Body of pancreas (tissue), 4 donors: ENCODE measurements around the gene STX8. TPM values are rescaled to one million over a fixed set of nuclear protein-coding genes. Genes with fewer than 3 reads are reported as not detected.
"Not testable (repeated sequence)": the region's sequence is repeated elsewhere in the genome, so short reads cannot be mapped to it uniquely, and the experiment has no call there.

Source experiments
- ATAC-seq: fragments of 150-250 bp; one replicate; pipeline ENCODE4 v1.9.1; 2016
- DNase-seq, 4 donors: peaks; one replicate each; pipeline ENCODE4 v3.0.0-alpha.2; 2019
- H3K27ac ChIP-seq, 4 donors: fragments of 200-600 bp; sonication (generic); 1 replicate in 3 of 4; 2 replicates in 1 of 4; pipeline versions ENCODE4 v1.5.1 to v1.6.1; 2016 to 2019; ENCODE audit warnings: mild to moderate bottlenecking in 1 of 4, mixed read lengths in 1 of 4, moderate library complexity in 1 of 4
- H3K27me3 ChIP-seq, 2 donors: fragments of 200-600 bp; sonication (generic); one replicate each; pipeline ENCODE4 v1.6.0; 2016; ENCODE audit warnings: mild to moderate bottlenecking in 1 of 2
- H3K36me3 ChIP-seq, 2 donors: fragments of 200-600 bp; sonication (generic); replicated peaks in 1 of 2; 2 replicates each; pipeline ENCODE4 v1.5.1; 2016; ENCODE audit warnings: low read depth in 2 of 2; ENCODE audit not compliant: insufficient read depth in 1 of 2
- H3K4me1 ChIP-seq: fragments of 200-600 bp; sonication (generic); one replicate; pipeline ENCODE4 v1.6.0; 2016
- H3K4me3 ChIP-seq, 2 donors: fragments of 200-600 bp; sonication (generic); 1 replicate in 1 of 2; 2 replicates in 1 of 2; pipeline ENCODE4 v1.5.1; 2016 to 2019
- H3K9me3 ChIP-seq, 3 donors: fragments of 200-600 bp; sonication (generic); 1 replicate in 2 of 3; 2 replicates in 1 of 3; pipeline ENCODE4 v1.5.1; 2016
- CTCF ChIP-seq, 7 experiments: fragments of 450-650 bp in 4 of 7; fragments of 200-600 bp in 3 of 7; sonication (generic) in 3 of 7; IDR thresholded peaks; one replicate each; pipeline ENCODE4 v1.5.1; 2016 to 2019; ENCODE audit warnings: antibody characterized with exemption in 7 of 7
- POLR2A ChIP-seq, 3 donors: fragments of 450-650 bp; IDR thresholded peaks; one replicate each; pipeline ENCODE4 v1.6.1; 2016; ENCODE audit warnings: antibody characterized with exemption in 3 of 3, mild to moderate bottlenecking in 2 of 3
- WGBS, 2 donors: methylation state at CpG; one replicate each; pipeline ENCODE4 v1.1.5; 2017; 5-methylcytosine and 5-hydroxymethylcytosine counted together
- intact Hi-C: fragments of 100-400 bp; cut with DNase I; formaldehyde crosslinking; loops from one replicate; pipeline ENCODE4 v1.15.1; 2023
- total RNA-seq, 2 donors: library from RNA; depleted of rRNA; stranded (reverse); fragments of >200 nt; gene quantifications; one replicate each; pipeline ENCODE4 v1.1.0, GENCODE V29; 2016

STX8 gene
- total RNA-seq, 2 donors from 2014 or later, result 32.2 to 37.6 TPM

DNA sequence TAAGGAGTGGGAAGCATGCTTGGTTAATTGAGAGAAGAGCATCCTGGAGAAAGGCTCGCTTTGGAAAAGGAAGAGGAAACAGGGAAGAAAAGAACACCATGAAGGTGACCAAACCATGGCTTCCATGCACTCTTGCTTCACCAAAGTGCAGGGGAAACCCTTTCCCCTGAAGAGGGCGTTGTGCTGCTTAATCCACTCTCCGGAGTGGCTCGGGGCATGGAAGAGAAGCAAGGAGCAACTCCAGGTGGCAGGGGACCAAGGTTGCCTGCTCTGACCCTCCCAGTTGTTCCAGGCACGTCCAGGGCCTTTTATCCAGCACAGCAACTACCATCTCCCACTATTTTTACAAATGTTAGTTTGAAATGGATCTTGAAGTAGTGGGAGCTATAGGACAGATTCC lies 108.1 kb downstream of the STX8 start:
- 53 to 58% methylated on average over 5 of the region's 5 CpGs for WGBS, 2 donors
- TF ChIP-seq POLR2A (IDR thresholded peaks at IDR 0.05) (no peak), CTCF (IDR thresholded peaks at IDR 0.05) (no peak)
- intact Hi-C loops, result no loop called here

GRCh38 chr17:9465210-9465921 lies 110.3 kb downstream of the STX8 start:
- intact Hi-C loops, result no loop called here
- DNase-seq, result no peak
- H3K27me3 ChIP-seq, result no peaks in the 10 kb centered on the region
- peaks cover 15% of the 10 kb centered on the region for H3K4me1 ChIP-seq
- TF ChIP-seq CTCF (IDR thresholded peaks at IDR 0.05) (no peak), POLR2A (IDR thresholded peaks at IDR 0.05) (no peak)
- H3K36me3 ChIP-seq, result no peaks in the 10 kb centered on the region
- no peak overlapping the region for H3K27ac ChIP-seq
- no peak overlapping the region for H3K4me3 ChIP-seq
- 88% methylated on average over 16 of the region's 16 CpGs for WGBS, 2 donors
- H3K9me3 ChIP-seq, result no peaks in the 10 kb centered on the region
- no peak for ATAC-seq

More for the DNA sequence above, 108.1 kb downstream of the STX8 start:
- H3K9me3 ChIP-seq, result no peaks in the 10 kb centered on the region
- H3K27ac ChIP-seq, result no peak overlapping the region
- ATAC-seq (no peak), DNase-seq (peak in 1 of 4 donors; percentile 33)
- H3K27me3 ChIP-seq, result no peaks in the 10 kb centered on the region
- no peaks in the 10 kb centered on the region for H3K36me3 ChIP-seq
- H3K4me3 ChIP-seq, result no peak overlapping the region
- H3K4me1 ChIP-seq, result peaks cover 15% of the 10 kb centered on the region

GRCh38 chr17:9457005-9457404 lies 118.6 kb downstream of the STX8 start:
- H3K27ac ChIP-seq, result no peak overlapping the region
- DNase-seq (no peak), ATAC-seq (no peak)
- H3K36me3 ChIP-seq, result no peaks in the 10 kb centered on the region
- no peak overlapping the region for H3K4me3 ChIP-seq
- no peak for TF ChIP-seq CTCF (IDR thresholded peaks at IDR 0.05)
- TF ChIP-seq POLR2A (IDR thresholded peaks at IDR 0.05), result no peak
- H3K27me3 ChIP-seq, result no peaks in the 10 kb centered on the region
- intact Hi-C loops, result no loop called here
- peaks cover 0 to 7% (median 0%) of the 10 kb centered on the region in 3 donors for H3K9me3 ChIP-seq
- 91 to 92% methylated on average over 6 of the region's 6 CpGs for WGBS, 2 donors
- peaks cover 7% of the 10 kb centered on the region for H3K4me1 ChIP-seq

DNA sequence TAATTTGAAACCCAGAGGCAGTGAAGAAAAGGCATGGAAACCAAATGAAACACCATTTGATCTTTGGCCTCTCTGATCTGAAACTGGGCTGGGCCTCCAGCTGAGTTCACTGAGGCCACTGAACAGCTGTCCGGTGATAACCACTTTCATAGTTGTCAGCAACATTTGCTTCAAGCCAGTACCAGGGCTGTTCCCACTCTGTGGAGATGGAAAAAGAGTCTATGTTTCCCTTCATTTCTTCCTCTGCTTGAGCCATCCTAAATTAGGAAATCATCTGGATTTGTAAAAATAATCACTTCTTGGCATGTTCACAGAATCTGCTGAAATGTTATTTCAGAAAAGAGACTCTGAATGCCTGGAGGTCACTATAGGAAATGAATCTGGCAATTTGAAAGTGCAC lies 119.3 kb downstream of the STX8 start:
- ATAC-seq (no peak), DNase-seq (peak in 1 of 4 donors; percentile 15)
- H3K27me3 ChIP-seq, result no peaks in the 10 kb centered on the region
- H3K36me3 ChIP-seq, result no peaks in the 10 kb centered on the region
- TF ChIP-seq POLR2A (IDR thresholded peaks at IDR 0.05) (no peak), CTCF (IDR thresholded peaks at IDR 0.05) (no peak)
- H3K4me3 ChIP-seq, result no peak overlapping the region
- 33 to 40% methylated on average over 1 of the region's 1 CpG for WGBS, 2 donors
- H3K4me1 ChIP-seq, result peaks cover 10% of the 10 kb centered on the region
- intact Hi-C loops, result no loop called here
- peaks cover 0 to 7% (median 0%) of the 10 kb centered on the region in 3 donors for H3K9me3 ChIP-seq
- H3K27ac ChIP-seq, result no peak overlapping the region

- peaks cover 10% of the 10 kb centered on the region for H3K4me1 ChIP-seq
- DNase-seq, result no peak
- no peak for ATAC-seq
- H3K27ac ChIP-seq, result no peak overlapping the region
- H3K4me3 ChIP-seq, result no peak overlapping the region
- TF ChIP-seq CTCF (IDR thresholded peaks at IDR 0.05) (no peak), POLR2A (IDR thresholded peaks at IDR 0.05) (no peak)
- intact Hi-C loops, result no loop called here
- H3K9me3 ChIP-seq, result peaks cover 0 to under 1% (median 0%) of the 10 kb centered on the region in 3 donors
- no peaks in the 10 kb centered on the region for H3K36me3 ChIP-seq
- 75 to 78% methylated on average over 1 of the region's 1 CpG for WGBS, 2 donors
- no peaks in the 10 kb centered on the region for H3K27me3 ChIP-seq
Observed at GRCh38 chr17:9451934-9452333, 123.7 kb downstream of the STX8 start.

GRCh38 chr17:9447298-9447697 lies 128.3 kb downstream of the STX8 start:
- H3K27ac ChIP-seq, H3K36me3 ChIP-seq, H3K27me3 ChIP-seq, H3K4me3 ChIP-seq, ATAC-seq, H3K4me1 ChIP-seq, DNase-seq, H3K9me3 ChIP-seq, intact Hi-C loops: not testable (repeated sequence)
- WGBS, 2 donors, result 94 to 95% methylated on average over 6 of the region's 6 CpGs
